ENCODE measurements around the gene NLGN1. TPM values are rescaled to one million over a fixed set of nuclear protein-coding genes. Genes with fewer than 3 reads are reported as not detected.

NLGN1 gene
- total RNA-seq, 1 experiment from 2014 or later = 5.2 TPM

DNA sequence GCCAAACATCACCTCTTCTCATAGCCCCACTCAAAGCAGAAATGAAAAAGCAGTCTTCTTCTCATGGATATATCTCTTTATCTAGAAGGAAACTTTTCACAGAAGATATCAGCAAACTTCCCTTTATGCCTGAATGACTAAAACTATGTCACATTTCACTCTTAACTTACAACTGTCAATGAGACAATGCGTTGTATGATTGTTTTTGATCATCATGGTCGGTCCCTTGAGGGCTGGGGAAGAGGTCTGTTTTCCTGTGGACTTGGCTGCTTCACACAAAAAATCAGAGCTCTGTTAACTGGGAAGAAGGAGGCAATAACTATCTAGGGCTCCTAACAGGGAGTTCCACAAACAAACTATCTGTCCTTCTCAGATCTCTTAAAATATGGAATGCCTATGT, 5.1 kb downstream of the NLGN1 start:
- TF ChIP-seq, protein P1, sequence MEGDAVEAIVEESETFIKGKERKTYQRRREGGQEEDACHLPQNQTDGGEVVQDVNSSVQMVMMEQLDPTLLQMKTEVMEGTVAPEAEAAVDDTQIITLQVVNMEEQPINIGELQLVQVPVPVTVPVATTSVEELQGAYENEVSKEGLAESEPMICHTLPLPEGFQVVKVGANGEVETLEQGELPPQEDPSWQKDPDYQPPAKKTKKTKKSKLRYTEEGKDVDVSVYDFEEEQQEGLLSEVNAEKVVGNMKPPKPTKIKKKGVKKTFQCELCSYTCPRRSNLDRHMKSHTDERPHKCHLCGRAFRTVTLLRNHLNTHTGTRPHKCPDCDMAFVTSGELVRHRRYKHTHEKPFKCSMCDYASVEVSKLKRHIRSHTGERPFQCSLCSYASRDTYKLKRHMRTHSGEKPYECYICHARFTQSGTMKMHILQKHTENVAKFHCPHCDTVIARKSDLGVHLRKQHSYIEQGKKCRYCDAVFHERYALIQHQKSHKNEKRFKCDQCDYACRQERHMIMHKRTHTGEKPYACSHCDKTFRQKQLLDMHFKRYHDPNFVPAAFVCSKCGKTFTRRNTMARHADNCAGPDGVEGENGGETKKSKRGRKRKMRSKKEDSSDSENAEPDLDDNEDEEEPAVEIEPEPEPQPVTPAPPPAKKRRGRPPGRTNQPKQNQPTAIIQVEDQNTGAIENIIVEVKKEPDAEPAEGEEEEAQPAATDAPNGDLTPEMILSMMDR (conservative IDR thresholded peaks at IDR 0.05) = no peak
- Histone ChIP-seq H4K5ac (ENCODE audit: insufficient read length, low read depth, low read length) (no peak overlapping the region), H3K4ac (ENCODE audit: low read depth, low read length) (no peak overlapping the region), H4K20me1 (ENCODE audit: control insufficient read depth, insufficient read depth, insufficient read length) (no peaks in the 10 kb centered on the region), H3K4me2 (ENCODE audit: insufficient read depth, insufficient read length, low read length) (no peak overlapping the region), H3K79me1 (ENCODE audit: insufficient read depth, low read depth, low read length, poor library complexity, severe bottlenecking) (no peaks in the 10 kb centered on the region), H2BK120ac (ENCODE audit: low read depth, low read length, poor library complexity, severe bottlenecking) (no peak overlapping the region), H3K9ac (ENCODE audit: extremely low read depth, insufficient read length, low read length) (no peak overlapping the region), H3K4me1 (ENCODE audit: insufficient read depth, low read length) (no peaks in the 10 kb centered on the region), H2BK20ac (ENCODE audit: low read depth, low read length, poor library complexity, severe bottlenecking) (no peak overlapping the region), H3K18ac (ENCODE audit: insufficient read length, low read depth, low read length) (no peak overlapping the region), H2BK15ac (ENCODE audit: low read depth, low read length) (no peak overlapping the region), H3K27me3 (ENCODE audit: insufficient read depth, low read length) (no peaks in the 10 kb centered on the region), H2BK12ac (ENCODE audit: insufficient read length, low read depth, low read length) (no peak overlapping the region), H4K91ac (ENCODE audit: insufficient read length, low read depth, low read length) (no peak overlapping the region), H3K9me3 (ENCODE audit: control insufficient read depth, low read depth, low read length) (no peaks in the 10 kb centered on the region), H2AFZ (ENCODE audit: low read length) (no peak overlapping the region), H2BK5ac (ENCODE audit: insufficient read length, low read length) (no peak overlapping the region), H3K23me2 (ENCODE audit: insufficient read length, low read depth, low read length, poor library complexity, severe bottlenecking) (peaks cover 5% of the 10 kb centered on the region), H3K79me2 (ENCODE audit: insufficient read depth, low read length) (peaks cover 3% of the 10 kb centered on the region; the same call in 1 of the 2 replicates), H4K8ac (replicated peaks; ENCODE audit: insufficient read length, low read depth, low read length) (no peak overlapping the region), H3T11ph (ENCODE audit: low read length) (no peak overlapping the region), H3K56ac (ENCODE audit: insufficient read length, low read depth, low read length) (no peak overlapping the region), H3K14ac (ENCODE audit: insufficient read depth, low read length) (no peak overlapping the region), H2AK5ac (ENCODE audit: insufficient read length, low read length) (no peak overlapping the region), H3K27ac (ENCODE audit: insufficient read length, low read depth, low read length) (no peak overlapping the region), H3K23ac (ENCODE audit: insufficient read length, low read depth, low read length) (no peak overlapping the region)
- Mint-ChIP-seq H3K27me3 (ENCODE audit: low read depth) (peaks cover 6% of the 10 kb centered on the region; the same call in 1 of the 2 replicates), H3K9me3 (no peaks in the 10 kb centered on the region), H3K36me3 (ENCODE audit: insufficient read depth in 1 of 3, low read depth in 3 of 3) (no peaks in the 10 kb centered on the region), H3K4me3 (no peak overlapping the region), H3K4me1 (peaks cover 14 to 19% of the 10 kb centered on the region in 2 experiments), H3K27ac (no peak overlapping the region)
- WGBS (ENCODE audit: extremely low coverage, insufficient read length, low lambda C conversion rate) = no CpG with 5 or more reads among the region's 2 CpGs
- no peak for DNase-seq

Data from H9 (cell line).